Measurements from ENCODE around the gene NPB.

GRCh38 chr17:81942167-81942553 lies 40.1 kb downstream of the NPB start:
- TF ChIP-seq CTCF (IDR thresholded peaks at IDR 0.05) (no peak), POLR2A (IDR thresholded peaks at IDR 0.05) (no peak)
